AG08396 (cell line): ENCODE results near the gene MRPL38.
A peak's percentile ranks its signal among the peaks of the same experiment; 100 is the strongest.
"Not testable (repeated sequence)": the region's sequence is repeated elsewhere in the genome, so short reads cannot be mapped to it uniquely, and the experiment has no call there.

Experiments
- DNase-seq: peaks from one replicate; pipeline ENCODE4 v3.0.0; 2012; ENCODE audit warnings: low spot score, mixed read lengths

MRPL38 gene

DNA sequence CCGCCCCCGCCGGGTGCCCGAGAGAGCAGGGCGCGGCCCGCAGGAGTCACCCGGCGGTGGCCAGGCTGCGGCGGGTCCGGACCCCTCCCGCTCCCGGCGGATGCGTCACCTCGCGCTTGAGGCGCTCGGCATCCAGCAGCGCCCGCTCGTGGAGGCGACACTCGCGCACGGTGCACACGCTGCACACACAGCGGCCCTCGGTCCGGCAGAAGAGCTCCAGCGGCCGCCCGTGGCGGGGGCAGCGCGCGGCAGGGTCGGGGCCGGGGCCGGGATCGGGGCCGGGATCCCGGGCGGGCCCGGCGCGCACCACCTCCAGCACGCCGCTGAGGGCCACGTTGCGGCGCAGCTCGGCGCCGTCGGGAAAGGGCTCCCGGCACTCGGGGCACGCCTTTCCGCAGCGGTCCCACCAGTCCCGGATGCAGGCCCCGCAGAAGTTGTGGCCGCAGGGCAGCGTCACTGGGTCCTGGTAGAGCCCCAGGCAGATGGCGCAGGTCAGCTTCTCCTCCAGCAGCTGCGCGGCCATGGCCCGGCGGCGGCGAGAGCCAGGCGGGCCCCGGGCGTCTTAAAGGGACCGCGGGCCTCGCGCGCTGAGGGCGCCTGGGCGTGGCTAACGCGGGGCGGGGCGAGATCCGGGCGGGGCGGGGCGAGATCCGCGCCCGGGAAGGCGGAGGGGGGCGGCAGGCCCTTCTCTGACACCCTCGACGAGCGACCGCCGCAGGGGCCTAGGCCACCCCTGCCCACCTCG lies 8.1 kb downstream of the MRPL38 start, which contains the start of gene TRIM65:
Gene TRIM65, minus strand, starts transcription at position 537 of the 745 bp plus-strand sequence. Its CDS starts 14 bp downstream, at position 523.
- DNase-seq: peak; percentile 94

DNA sequence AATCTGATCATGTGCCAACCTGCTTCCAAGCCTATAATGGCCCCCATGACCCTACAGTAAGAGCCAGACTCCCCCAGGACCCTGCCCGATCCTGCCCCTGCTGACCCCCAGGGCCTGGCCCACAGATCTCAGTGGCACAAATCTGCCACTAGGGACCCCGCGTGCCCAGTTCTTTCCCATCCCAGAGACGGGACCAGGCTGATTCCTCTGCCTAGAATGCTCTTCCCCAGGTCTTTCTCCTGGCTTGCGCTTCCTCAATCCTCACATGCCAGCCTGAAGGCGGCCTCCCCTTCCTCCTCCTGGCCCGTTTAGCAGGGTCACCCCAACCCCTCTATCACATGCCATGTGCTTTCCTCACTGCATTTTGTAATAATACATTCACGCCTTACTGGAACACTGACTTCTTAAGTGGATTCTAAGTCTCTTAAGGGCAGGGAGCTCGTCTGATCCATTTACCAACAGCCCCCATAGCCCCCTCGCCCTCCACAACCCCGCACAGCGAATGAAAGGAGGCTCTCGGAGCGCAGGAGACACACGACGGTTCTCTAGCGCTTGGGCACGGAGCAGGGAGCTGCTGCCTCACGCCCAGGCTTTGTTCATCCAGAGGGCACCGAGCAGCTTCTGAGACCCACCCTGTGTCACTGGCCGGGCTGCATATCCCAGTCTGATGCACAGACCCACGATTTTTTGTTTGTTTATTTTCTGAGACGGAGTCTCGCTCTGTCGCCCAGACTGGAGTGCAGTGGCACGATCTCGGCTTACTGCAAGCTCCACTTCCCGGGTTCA lies 9.1 kb downstream of the MRPL38 start:
- DNase-seq: peak; percentile 61

DNA sequence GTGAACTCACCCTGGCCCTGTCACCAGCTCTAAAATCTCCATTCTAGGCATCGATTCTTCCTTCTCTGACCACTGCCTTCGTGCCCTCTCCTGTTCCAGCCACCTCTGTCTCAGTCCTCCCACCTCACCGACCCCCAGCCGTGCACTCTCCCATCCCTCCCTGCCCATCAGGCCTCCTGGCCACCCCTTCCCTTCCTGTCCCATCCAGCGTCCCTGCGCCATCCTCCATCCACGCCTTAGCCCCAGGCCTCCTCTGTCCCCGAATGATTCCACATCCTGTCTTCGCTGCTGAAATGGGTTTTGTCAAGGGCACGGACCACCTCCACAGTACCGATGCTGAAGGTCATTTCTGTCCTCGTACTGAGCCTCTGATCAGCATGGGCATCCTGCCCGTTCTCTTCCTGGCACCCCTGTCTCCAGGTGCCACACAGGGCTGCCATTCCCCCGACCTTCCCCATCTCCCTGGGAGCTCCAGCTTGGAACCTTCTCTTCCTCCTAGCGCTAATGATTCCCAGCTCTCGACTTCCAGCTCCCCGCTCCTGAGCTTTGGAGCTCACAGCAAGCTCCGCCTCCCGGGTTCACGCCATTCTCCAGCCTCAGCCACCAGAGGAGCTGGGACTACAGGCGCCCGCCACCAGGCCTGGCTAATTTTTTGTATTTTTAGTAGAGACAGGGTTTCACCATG lies 10.5 kb downstream of the MRPL38 start:
- no peak for DNase-seq

DNA sequence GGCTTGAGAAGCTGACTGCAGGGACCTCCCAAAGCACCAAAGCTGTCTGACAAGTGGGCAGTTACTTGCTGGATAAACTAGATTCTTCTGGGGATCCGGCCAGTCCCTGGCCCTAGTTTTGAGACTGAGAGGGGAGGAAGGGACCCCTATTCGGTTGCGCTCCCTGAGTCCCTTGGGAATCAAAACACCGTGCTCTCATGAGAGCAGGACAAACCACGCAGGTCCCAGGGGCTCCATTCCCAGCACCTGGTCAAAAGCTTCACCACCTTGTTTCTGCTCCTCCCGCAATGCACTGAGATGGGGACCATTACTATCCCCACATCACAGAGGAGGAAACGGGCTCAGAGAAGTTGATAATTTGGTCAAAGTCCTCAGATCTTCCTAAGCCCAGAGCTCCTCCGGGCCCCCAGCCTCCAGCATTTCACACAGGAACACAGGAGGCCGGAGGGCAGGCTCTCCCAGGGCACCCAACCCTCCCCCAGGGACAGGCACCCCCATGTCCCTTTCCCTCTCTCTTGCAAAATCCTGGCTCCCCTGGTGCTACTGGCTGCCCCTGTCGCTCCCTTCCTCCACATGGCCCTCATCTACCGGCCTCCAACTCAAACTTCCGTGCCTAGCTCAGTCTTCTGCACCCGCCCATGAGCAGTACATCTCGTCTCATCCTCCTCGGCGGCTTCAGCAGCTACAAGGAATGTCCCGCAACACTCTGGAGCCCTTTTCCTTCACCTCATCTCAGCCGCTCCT lies 11.2 kb downstream of the MRPL38 start:
- no peak for DNase-seq

DNA sequence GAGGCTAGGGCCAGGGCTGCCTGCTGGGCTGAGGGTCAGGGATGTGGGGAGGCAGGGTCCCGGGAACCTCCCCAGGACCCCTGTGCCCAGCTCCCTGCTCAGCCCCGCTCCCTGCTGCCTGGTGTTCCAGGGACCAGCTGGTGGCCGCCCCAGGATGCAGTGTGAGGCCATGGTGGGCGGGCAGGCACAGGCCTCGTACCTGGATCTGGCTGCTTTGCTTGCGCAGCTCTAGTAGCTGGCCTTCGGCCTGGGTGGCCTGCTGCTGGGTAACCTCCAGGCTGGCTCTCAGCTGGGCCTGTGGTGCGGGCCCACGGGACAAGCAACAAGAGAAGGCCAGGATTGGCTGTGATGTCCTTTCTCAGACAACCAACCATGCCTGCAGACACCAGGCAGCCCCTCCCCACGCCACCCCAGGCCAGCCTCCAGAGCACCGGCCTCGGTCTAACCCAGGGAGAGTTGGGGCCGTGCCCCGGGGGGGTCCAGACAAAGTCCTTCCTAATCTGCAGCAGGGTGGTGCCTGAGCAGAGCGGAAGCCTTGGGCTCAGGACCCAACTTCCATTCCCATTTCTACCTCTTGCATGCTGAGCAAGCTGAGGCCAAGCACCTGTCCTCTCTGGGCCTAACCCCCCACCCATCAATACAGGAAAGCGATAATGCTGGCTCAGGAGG lies 12.0 kb downstream of the MRPL38 start:
- DNase-seq: no peak

GRCh38 chr17:75891605-75892555 lies 12.8 kb downstream of the MRPL38 start:
- no peak for DNase-seq

- no peak for DNase-seq
Measured at GRCh38 chr17:75891022-75891604, 13.6 kb downstream of the MRPL38 start.

GRCh38 chr17:75889454-75889853 lies 15.2 kb downstream of the MRPL38 start:
- DNase-seq: no peak

- DNase-seq: no peak
Measured at GRCh38 chr17:75888484-75888883, 16.2 kb downstream of the MRPL38 start.

DNA sequence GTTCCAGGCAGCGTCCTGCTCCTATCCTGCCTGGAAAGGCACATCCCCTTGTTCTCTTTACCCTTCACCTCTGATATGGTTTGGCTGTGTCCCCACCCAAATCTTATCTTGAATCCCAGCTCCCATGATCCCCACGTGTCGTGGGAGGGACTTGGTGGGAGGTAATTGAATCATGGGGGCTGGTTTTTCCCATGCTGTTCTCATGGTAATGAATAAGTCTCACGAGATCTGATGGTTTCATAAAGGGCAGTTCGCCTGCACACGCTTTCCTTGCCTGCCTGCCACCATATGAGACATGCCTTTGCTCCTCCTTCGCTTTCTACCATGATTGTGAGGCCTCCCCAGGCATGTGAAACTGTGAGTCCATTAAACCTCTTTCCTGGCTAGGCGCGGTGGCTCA lies 18.8 kb downstream of the MRPL38 start:
- DNase-seq: not testable (repeated sequence)

GRCh38 chr17:75885431-75885830 lies 19.3 kb downstream of the MRPL38 start:
- no peak for DNase-seq

DNA sequence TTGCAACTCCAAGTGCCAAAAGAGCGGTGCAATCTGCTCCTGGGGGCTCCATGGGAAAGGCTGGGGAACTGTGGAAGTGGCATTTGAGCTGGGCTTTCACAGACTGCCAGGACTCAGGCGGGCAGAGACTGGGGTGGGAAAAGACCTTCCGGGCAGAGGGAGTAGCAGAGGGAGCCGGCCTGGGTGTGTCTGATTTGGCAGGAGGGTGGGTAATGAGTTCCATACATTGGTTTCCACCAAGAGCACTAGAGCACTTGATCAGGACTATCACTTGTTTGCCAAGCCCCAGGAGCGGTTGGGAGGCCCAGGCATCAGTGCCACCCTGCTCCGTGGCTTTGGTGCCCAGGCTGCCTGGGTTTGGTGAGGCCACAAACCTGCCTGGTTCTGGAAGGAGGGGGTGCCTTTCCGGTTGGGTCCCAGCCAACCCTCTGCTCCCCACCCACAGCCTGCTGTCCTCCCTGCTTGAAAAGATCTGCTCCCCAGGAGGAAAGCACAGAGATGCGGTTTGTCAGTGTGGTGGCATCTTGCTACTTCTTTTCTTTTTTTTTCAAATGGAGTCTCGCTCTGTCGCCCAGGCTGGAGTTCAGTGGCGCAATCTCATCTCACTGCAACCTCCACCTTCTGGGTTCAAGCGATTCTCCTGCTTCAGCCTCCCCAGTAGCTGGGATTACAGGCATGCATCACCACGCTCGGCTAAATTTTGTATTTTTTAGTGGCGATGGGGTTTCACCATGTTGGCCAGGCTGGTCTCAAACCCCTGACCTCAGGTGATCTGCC lies 22.8 kb downstream of the MRPL38 start:
- DNase-seq: no peak

DNA sequence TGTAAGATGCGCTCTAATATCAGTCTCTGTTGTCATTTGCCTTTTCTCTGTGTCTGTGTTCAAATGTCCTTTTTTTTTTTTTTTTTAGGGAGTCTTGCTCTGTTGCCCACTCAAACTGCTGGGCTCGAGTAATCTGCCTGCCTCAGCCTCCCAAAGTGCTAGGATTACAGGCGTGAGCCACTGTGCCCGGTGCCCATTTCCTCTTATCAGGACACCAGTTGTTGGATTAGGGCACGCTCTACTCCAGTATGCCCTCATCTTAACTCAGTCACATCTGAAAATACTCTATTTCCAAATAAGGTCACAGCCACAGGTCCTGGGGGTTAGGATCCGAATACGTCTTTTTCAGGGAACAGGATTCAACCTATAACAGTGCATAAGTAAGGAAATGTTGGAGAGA lies 24.4 kb downstream of the MRPL38 start:
- no peak for DNase-seq

DNA sequence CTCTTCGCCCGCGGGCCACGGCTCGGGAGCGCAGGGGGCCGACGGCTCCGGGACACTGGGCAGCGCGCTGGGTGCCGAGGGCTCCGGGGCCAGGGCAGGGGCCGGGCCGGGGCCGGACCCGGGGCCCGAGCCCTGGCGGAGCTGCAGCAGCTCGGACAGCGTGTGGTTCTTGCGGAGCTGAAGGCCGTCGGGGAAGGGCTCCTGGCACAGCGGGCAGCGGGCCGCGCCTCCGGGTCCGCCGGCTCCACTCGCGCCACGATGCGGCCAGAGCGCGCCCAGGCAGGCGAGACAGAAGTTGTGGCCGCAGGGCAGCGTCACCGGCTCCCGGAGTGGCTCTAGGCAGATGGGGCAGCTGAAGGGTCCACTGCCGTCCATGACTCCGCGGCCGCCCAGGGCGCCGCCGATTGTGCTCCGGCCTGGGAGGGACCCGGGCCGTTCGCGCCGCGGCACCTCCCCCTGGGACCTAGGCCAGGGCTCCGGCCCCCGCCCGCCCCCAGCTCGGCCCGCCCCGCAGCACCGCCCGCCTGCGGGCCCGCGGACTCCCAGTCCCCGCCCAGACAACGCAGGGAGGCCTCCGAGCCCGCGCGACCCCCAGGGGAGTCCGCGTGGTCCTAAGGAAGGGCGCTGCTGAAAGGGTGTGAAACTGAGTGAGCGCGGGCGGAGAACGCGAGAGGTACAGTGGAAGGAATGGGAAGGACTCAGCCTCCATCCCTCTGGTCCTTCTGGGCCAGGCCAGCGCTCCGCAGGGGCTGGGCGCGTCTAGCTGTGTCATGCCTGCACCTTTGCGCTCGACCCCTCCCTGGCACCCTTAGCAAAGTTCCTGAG lies 26.3 kb downstream of the MRPL38 start, which contains the start of gene TRIM47:
Gene TRIM47, minus strand, starts transcription at position 408 of the 825 bp plus-strand sequence. Its CDS starts 33 bp downstream, at position 375.
- peak; percentile 81 for DNase-seq

DNA sequence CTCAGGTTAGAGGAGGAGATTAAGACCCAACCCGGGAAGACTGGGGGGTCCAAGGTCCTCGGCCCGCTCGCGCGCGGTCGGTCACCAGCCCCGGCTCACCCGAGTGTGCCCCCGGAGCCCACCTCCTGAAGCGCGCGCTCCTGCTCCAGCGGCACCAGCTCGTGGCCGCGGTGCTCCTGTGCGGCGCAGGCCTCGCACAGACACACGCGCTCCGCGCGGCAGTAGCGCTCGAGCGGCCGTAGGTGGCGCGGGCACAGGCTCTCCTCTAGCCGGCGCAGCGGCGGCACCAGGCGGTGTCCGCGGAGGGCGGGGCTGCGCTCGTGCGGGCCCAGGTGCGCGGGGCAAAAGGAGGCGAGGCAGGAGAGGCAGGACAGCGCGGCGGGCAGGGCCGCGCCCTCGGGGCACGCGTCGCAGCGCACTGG lies 26.9 kb downstream of the MRPL38 start:
- DNase-seq: peak; percentile 80

GRCh38 chr17:75876938-75877751 lies 27.5 kb downstream of the MRPL38 start:
- DNase-seq: peak; percentile 91
